Vagina (tissue), 2 donors: ENCODE data around the gene RAMP1.

ENCODE experiments used
- CTCF ChIP-seq, 3 experiments: fragments of 450-650 bp in 2 of 3; fragments of 200-600 bp in 1 of 3; sonication (generic) in 1 of 3; IDR thresholded peaks; one replicate each; pipeline ENCODE4 v1.5.1; 2017 to 2019; ENCODE audit warnings: antibody characterized with exemption in 3 of 3, mild to moderate bottlenecking in 2 of 3, moderate library complexity in 2 of 3
- POLR2A ChIP-seq, 2 donors: fragments of 450-650 bp; IDR thresholded peaks; one replicate each; pipeline ENCODE4 v1.6.1; 2017; ENCODE audit warnings: antibody characterized with exemption in 2 of 2, mild to moderate bottlenecking in 2 of 2, moderate library complexity in 2 of 2
- POLR2AphosphoS5 ChIP-seq, 2 donors: sonication (generic); formaldehyde crosslinking; IDR thresholded peaks; one replicate each; pipeline ENCODE4 v1.9.0; 2017; ENCODE audit warnings: antibody characterized with exemption in 2 of 2, mild to moderate bottlenecking in 2 of 2, low read depth in 1 of 2; ENCODE audit not compliant: insufficient read depth in 1 of 2

- no peak for TF ChIP-seq CTCF (IDR thresholded peaks at IDR 0.05)
- TF ChIP-seq POLR2AphosphoS5 (IDR thresholded peaks at IDR 0.05; ENCODE audit: insufficient read depth in 1 of 2, low read depth in 1 of 2), result no peak
- no peak for TF ChIP-seq POLR2A (IDR thresholded peaks at IDR 0.05)
Measured at GRCh38 chr2:237830522-237830921, 28.9 kb upstream of the RAMP1 start.
